Suppressor macrophage (primary cell): ENCODE results near the gene CCDC30.
"Not testable (repeated sequence)": the region's sequence is repeated elsewhere in the genome, so short reads cannot be mapped to it uniquely, and the experiment has no call there.

Source experiments
- DNase-seq, 4 experiments: peaks; one replicate each; pipeline ENCODE4 v3.0.0-alpha.2; 2020 to 2022

CCDC30 gene

DNA sequence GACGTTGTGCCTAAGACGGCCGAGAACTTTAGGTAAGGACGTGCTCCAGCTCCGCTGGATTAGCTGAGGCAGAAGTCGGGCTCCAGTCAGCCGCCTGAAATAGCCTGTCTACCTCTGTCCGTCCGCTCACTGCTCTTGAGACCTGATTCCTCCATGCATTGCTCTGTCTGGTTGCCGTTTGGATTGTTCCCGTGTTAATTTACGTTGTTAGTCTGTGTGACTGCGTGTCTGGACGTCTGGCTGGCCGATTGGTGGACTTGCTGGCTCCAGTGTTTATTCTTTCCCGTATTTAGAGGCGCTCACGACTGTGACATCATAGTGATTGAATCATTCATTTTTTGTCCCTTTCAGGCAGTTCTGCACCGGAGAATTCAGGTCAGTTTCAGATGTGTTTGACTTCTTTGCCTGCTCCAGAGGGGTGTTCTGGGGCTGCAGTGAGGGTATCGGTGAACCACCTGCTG, 195.8 kb downstream of the CCDC30 start:
- peak in 1 of 4 experiments; percentile 25 for DNase-seq

DNA sequence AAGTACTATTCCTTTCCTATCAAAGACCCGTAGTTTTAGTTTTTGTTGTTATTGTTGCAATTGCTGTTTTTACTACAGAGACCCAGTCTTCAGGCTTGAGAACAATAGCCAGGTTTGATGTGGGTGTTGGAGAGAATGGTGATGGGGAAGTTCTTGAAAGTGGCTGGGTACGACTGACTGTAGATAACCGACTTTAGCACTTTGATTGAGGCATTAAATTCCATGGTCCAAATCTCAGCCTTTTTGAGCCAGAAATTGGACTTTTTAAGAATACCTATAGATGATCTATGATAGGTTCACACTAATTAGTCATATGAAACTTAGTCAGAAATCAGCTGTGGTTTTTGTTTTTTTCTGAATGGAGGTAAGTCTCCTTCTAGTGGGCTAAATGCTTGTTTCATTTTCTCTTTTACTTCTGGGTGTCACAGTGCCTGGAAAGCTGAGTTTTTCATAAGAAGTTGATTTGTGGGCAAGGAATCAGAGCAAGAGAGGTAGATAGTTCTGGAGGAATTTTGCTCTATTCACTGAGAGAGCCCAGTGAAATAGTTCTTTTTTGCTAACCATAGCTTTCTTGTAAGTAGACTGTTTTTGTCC, 197.9 kb downstream of the CCDC30 start:
- DNase-seq, result no peak

DNA sequence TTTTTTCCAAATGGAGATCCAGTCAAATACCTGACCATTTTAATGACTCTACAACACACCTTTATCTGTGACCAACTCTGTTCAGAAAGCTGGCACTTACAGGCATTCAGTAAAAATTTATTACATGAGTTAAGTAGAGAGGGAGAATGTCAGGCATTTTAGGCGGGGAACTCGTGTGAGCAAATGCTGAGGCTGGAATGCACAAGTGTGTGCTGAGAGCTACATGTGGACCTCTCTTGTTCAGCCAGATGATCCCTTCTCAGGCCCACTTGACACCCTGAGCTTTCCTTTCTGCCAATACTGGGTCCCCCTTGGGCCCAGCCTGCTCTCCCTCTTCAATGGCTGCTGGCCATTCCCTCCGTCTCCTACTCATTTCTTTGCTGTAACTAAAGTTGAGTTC, 206.8 kb downstream of the CCDC30 start:
- DNase-seq, result no peak

DNA sequence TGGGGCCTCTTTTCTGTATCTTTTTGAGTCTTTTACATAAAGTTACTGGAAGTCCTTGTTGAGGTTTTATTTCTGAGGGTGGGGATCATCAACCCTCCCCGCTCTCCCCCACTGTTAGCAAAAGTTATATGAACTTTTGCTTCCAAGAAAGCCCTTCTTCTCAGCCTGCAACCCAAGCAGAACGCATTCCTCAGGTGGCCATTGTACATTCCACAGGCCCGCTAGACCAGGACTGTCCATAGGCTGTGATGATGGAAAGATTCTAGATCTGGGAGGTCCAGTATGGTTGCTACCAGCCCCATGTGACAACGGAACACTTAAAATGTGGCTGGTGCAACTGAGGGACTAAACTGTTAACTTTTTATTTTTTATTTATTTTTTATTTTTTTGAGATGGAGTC, 207.3 kb downstream of the CCDC30 start:
- no peak for DNase-seq

DNA sequence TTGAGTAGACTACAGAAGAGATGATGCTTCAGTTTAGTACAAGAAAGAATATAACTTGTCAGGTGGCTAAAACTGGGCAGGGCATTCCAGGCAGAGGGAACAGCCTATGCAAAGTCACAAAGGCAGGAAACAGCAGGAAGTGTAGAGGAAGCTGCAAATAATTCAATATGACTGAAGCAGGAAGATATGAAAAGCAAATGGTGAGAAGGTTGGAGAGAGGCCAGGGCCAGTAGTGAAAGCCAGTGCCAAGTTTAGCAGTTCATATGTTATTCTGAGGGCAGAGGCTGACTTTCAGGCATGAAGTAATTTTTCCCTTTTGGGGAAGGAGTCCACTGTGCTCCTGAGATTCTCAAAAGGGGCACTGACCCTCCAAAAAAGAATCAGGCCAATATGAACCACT, 211.1 kb downstream of the CCDC30 start:
- no peak for DNase-seq

DNA sequence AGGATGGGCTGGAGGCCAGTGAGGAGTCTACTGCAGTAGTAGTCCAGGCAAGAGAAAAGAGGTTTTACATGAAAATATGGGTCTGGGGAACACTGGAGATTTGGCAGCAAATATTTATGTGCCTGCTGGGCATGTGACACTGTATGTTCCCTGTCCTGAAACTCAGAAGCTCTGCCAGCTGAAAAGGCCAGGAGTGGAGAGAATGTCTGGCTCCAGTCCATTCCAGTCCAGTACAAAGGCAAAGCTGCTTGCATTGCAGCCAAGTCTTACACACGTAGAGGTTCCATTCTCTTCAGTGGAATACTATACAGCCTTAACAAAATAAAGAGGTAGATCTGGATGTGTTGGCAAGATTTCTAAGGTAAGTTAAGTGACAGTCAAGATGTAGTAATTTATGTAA, 211.6 kb downstream of the CCDC30 start:
- no peak for DNase-seq

DNA sequence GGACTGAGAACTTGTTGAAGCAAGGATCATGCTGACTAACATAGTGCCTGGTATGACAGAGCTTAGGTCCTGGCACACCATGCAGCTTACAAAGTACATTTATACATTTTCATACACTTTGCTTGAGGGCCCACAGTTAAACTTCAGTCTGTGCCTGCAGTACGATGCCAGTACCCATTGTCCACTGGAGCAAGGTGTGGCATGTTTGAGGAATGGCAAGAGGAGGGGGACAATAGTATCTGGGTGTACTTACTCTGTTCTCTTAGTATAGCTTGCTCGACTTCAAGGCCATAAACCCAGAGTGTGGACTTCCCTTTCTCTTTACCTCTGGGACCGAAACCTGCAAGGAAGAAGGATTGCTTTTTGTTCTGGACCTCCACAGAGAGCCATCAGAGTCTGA, 212.4 kb downstream of the CCDC30 start:
- no peak for DNase-seq

DNA sequence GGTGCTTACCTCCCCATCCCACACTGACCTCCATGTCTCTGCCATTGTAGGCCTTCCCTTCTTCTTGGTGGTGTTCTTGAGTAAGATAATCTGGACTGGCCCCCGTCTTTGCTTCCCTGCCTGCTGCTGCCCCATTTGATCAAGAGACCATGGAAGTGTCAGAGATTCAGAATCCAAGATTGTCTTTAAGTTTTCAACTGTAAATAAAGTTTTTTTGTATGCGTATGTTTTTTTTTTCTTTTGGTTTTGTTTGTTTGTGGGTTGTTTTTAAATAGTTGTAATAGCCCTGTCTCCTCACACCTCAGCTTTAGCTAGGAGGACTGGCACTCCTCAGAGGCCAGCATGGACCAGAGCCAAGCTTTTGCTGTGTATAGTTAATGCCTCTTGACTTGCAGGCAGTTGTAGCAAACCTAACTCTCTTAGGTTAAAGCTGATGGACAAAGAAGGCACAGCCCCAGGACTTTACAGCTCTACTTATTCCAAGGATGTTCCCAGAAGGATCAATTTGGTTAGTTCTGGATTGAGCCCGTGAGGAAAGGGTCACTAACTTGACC, 213.5 kb downstream of the CCDC30 start:
- DNase-seq, result no peak

DNA sequence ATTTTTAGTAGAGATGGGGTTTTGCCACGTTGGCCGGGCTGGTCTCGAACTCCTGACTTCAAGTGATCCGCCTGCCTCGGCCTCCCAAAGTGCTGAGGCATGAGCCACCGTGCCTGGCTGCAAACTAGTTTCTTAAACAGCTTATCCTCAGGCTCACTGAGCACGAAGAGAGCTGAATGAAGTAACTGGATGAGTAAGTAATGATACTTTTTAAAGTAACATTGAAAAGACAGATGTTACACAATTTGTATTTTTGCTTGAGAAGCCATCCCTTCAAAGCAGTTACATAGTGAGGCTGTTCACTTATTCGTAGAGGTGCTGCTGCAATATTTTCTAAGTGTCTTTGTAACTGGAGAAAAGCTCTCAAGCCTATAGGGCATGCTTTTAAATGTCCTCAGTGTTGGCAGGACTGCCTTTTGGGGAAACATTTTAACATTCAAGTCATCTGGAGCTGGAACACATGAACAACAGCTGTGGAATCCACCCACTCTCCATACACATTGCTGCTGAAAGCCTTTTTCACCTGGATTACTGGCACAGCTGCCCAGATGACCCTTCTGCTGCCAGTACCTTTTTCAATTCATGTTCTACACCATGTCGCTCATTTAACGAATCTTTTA, 216.4 kb downstream of the CCDC30 start:
- peak in 2 of 4 experiments; percentile 21 to 33 for DNase-seq

DNA sequence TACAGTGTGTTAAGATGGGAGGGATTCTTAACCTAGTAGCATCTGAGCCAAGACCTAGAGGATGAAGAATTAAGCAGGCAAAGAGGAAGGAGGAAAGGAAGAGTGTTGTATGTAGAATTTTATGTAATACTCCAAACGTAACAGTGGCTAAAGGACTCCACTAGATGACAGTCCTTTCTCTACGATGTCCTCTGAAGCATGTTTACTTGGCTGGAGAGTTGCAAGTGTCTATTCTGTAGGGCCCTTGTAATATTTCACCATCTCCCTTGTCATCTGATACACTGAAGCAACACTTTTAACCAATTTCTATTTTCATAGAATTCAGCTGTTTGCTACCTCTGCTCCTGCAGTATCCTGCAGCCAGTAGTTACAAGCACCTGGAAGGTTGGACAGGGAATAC, 217.0 kb downstream of the CCDC30 start:
- DNase-seq, result peak in 3 of 4 experiments; percentile 15 to 52 (median 37)

DNA sequence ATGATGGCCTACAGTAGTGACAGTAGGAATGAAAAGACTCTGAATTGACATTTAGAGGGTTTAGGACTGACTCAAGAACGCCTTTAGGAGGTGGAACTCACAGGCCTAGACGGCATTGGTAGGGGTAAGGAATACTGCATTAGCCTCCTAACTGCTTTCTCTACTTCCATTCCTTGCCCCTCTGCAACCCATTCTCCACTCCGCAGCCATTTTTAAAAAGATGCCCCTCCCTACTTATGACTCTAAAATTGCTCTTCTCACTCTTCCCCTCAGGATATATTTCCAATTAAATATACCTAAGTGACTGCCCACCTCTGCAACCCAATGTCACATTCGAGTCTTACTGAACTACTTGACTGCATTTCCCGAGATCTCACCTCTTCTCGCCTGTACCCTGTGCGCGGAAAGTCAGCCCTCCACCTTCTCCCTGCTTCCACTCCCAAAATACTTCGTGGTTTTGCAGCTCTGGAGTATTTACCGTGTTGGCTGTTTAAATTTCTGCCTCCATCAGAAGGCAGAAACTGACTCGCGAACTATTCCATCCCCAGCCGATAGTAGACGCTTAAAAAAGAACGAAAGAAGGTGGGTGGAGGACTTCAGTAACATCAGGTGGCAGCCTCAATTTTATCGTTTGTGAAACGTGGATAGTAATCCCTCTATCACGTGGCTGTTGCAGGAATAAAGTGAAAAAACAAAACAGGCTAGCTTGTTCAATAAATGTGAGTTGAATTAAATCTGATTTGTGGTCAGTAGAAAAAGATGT, 218.0 kb downstream of the CCDC30 start:
- DNase-seq, result peak in 3 of 4 experiments; percentile 20 to 44 (median 38)

DNA sequence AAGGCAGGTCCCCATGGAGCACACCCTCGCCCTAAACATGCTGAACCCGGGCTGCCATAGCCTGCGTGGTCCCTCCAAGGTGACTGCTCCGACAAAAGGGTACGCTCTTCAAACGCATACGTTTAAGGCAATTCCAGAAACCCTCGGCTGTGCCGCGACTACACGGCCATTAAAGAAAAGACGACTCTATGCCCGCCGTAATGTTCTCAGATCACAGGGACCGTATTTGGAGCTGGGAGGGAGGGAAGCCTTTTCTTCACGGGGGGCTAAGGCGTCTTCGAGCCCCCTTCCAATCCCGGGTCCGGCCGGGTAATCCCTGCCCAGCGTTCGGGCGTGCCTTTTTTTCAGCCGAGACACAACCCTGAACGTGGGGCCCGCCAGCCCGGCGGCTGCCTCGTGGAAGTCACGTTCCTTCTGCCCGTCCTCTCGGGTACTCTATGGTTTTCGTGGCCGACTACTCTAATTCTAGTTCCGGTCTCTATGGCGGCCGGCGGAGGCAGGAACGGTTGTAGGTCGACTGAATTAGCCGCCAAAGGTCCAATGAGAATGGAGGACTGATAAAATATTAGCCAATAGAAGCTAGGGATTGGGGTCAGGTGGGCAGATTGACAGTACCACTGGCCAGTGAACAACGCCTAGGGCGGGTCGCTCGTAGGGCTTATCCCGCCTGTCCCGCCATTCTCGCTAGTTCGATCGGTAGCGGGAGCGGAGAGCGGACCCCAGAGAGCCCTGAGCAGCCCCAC, 218.8 kb downstream of the CCDC30 start, which contains the start of gene YBX1:
TSS of gene YBX1 (plus strand) at position 678 of the 743 bp plus-strand sequence. CDS start 148 bp downstream, outside the sequence.
- peak; percentile 97 to 99 (median 98) for DNase-seq

DNA sequence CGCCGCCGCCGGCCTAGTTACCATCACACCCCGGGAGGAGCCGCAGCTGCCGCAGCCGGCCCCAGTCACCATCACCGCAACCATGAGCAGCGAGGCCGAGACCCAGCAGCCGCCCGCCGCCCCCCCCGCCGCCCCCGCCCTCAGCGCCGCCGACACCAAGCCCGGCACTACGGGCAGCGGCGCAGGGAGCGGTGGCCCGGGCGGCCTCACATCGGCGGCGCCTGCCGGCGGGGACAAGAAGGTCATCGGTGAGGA, 219.3 kb downstream of the CCDC30 start:
- DNase-seq, result not testable (repeated sequence)

DNA sequence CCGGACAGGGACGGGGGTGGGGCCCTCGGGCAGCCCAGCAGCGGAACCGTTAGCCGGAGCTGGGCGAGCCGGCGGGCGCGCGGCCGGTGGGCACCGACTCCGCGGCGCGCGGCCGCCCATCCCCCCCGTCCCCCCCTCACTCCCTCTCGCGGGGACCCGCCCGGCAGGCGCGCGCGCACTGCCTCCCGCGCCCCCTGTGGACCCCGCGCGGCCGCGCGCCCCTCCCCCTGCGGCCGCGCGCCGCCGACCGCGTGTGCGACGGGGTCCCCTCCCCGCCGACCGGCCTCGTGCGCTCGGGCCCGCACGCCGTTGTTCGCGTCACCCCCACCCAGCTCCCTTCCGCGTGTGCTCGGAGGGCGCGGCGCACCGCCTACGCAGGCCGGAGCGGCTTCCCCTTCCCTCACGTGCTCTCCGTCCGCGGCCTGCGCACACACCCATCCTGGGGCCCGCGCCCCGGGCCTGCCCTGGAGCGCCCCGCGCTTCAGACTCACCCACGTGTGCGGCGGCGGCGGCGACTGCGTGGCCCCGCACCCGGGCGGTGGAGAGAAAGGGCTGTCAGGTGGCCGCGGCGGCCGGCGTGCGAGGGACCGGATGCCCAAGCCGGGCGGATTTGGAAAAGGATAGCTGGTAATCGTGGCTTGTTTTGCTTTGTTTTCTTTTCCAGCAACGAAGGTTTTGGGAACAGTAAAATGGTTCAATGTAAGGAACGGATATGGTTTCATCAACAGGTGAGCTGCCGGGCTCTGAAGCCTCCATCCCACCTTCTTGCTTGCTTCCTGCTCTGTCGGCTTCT, 219.8 kb downstream of the CCDC30 start:
- peak; percentile 92 to 97 (median 96) for DNase-seq

DNA sequence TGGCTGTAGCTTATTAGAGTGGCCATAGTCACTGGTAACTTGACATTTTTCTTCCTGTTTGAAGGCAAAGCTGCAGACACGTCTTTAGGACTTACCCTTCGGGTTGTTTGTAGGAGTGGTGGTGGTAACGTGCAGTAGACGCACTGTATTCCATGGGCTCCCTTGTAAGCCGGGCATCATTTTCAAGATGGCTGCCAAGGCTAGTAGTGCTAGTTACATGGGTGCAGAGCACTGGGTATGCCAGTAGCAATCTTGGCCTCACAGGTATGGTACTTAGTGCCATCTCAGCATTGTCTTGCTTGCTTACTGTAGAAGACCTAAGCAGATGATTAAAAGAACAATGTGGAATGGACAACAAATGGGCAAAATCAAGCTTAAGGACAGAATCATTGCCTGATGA, 221.1 kb downstream of the CCDC30 start:
- peak in 2 of 4 experiments; percentile 4 to 10 for DNase-seq

DNA sequence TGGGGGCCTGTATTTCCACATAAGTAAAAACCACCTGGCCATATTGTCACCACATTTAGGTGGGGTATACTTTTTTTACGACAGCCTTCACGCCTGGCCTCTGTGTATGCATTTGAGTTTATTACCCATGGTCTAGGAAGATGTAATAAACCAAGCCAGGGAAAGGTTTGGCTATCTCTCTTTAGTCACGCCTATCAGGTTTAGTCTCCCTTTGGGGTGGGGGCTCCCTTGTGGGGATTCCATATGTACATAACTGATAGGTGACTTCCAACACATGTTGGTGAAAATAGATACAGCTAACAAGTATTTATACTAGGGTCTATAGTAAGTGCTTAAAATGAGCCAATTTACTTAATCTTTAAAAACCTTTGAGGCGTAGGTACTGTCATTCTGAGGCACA, 223.3 kb downstream of the CCDC30 start:
- DNase-seq, result no peak

DNA sequence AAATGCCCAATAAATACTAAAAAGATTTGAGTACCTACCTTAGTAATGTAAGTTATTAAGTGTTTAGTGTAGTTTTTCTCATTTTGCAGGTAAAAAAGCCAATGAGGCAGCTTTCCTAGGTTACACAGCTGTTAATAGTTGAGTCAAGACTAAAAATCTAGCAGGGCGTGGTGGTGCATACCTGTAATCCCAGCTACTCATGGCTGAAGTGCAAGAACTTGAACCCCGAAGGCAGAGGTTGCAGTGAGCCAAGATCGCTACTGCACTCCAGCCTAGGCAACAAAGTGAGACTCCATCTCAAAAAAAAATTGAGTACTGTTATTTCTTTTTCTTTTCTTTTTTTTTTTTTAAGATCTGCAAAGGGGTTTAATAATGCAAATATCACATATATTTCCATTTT, 226.8 kb downstream of the CCDC30 start:
- no peak for DNase-seq

DNA sequence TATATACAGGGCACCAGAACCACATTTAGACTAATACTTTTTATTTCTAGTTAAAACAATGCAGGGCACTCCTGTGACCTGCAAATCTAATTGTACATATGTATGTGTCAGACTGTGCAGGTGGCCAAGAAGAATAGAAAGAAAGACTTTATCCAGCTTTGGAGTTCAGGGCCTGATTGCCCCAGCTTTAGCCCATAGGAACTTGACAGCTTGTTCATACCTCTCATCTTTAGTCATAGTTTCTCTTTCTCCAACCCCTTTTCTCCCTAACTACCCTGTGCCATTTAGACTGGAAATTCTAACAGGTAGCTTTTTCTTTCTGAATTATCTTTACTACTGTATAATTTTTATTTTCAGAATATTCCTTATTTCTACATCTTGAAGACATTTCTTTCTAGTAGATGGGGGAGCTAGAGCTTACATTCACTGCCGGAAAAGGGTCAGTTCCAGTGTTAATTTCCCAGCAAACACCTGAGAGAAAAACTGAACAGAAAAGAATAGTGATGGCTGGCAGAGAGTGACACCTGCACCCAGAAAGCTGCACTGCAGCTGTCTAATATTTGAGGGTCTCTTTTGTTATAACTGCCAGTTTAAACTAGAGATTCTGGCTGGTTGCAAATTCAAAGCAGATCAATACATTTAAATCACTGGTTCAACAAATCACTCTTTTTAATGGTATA, 227.5 kb downstream of the CCDC30 start:
- no peak for DNase-seq

DNA sequence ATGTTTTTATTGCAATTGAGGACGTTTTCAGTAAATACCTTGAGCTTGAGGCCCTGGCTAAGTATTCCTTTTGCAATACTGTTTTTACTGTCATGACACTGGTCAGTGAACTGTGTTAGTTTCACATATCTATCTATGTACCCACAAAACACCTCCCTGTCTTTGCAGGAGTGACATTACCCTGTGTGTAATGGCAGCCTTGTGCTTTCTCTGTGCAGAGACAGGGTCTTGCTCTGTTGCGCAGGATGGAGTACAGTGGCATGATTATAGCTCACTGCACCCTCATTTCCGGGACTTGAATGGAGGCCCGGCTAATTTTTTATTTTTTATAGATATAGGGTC, 228.0 kb downstream of the CCDC30 start:
- no peak for DNase-seq

DNA sequence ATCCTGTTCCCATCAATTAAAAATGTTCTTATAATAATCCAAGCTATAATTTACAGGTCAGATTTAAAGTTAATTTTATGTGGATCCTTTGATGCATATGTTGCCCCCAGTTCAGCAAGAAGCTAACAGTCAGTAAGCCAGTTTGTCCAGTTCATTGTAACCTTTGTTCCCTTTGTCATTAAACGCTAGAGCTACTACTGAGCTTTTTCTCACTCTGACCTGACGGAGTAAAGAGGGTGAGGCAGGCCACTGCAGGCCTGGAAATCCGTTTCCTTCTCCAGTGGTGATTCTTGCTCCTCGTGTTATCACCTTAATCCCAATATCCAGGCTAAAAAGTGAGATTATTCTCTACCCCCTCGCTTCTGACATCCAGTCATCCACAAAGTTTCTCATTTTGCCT, 229.4 kb downstream of the CCDC30 start:
- DNase-seq, result no peak

DNA sequence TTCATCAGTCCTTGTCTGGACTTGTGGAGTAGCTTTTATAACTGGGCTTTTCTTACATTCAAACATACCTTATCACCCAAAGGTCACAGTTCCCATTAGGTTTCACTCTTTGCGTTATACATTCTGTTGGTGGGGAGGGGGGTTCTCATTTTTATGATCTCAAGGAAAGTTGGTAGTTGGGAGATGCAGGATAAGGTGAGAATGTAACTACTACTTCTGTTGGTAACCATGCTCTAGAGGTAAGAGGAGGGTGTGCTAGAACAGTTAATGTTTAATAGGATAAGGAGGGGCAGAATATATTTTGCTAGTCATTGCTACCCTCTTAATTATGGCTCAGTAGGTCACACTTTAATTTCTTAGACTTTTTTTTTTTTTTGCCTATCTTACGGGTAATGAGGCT, 229.8 kb downstream of the CCDC30 start:
- DNase-seq, result no peak
